MM.1S (cell line): ENCODE results near the gene CYP2C18.

ENCODE experiments used
- DNase-seq: peaks from one replicate; pipeline ENCODE4 v3.0.0-alpha.2; 2015
- H2AFZ ChIP-seq: fragments of 300-600 bp; sonication (generic); 2 replicates; pipeline ENCODE4 v1.6.0; 2016; ENCODE audit warnings: antibody characterized with exemption, low read length
- H3F3A ChIP-seq: fragments of 300-600 bp; sonication (generic); 2 replicates; pipeline ENCODE4 v1.6.1; 2016; ENCODE audit warnings: mild to moderate bottlenecking, antibody characterized with exemption, low read length, moderate library complexity, mixed read lengths; ENCODE audit not compliant: insufficient read depth
- H3K27ac ChIP-seq: fragments of 300-600 bp; sonication (generic); 2 replicates; pipeline ENCODE4 v1.5.1; 2016; ENCODE audit warnings: mild to moderate bottlenecking, low read length
- H3K27me3 ChIP-seq: fragments of 300-600 bp; sonication (generic); replicated peaks from 2 replicates; pipeline ENCODE4 v1.6.0; 2016; ENCODE audit warnings: low read length; ENCODE audit not compliant: insufficient read depth
- H3K36me3 ChIP-seq: fragments of 300-600 bp; sonication (generic); replicated peaks from 2 replicates; pipeline ENCODE4 v1.6.1; 2016; ENCODE audit warnings: mild to moderate bottlenecking, low read length, mixed read lengths; ENCODE audit not compliant: insufficient read depth
- H3K4me1 ChIP-seq: fragments of 300-600 bp; sonication (generic); 2 replicates; pipeline ENCODE4 v1.6.1; 2016; ENCODE audit warnings: low read length, mixed read lengths
- H3K4me2 ChIP-seq: fragments of 300-600 bp; sonication (generic); 2 replicates; pipeline ENCODE4 v1.6.0; 2016; ENCODE audit warnings: low read depth, low read length
- H3K4me3 ChIP-seq: fragments of 300-600 bp; sonication (generic); 2 replicates; pipeline ENCODE4 v1.5.1; 2016; ENCODE audit warnings: low read length, mixed read lengths
- H3K79me2 ChIP-seq: fragments of 300-600 bp; sonication (generic); 2 replicates; pipeline ENCODE4 v1.6.1; 2016; ENCODE audit warnings: mixed run types, low read length, mixed read lengths
- H3K9ac ChIP-seq: fragments of 300-600 bp; sonication (generic); 2 replicates; pipeline ENCODE4 v1.6.1; 2016; ENCODE audit warnings: low read length, mixed read lengths
- H3K9me2 ChIP-seq: fragments of 300-600 bp; sonication (generic); replicated peaks from 2 replicates; pipeline ENCODE4 v1.6.1; 2016; ENCODE audit warnings: mild to moderate bottlenecking, low read length, mixed read lengths; ENCODE audit not compliant: insufficient read depth
- H3K9me3 ChIP-seq: fragments of 300-600 bp; sonication (generic); replicated peaks from 2 replicates; pipeline ENCODE4 v1.6.1; 2016; ENCODE audit warnings: mild to moderate bottlenecking, low read length, mixed read lengths; ENCODE audit not compliant: insufficient read depth
- H4K20me1 ChIP-seq: fragments of 300-600 bp; sonication (generic); 2 replicates; pipeline ENCODE4 v1.6.1; 2016; ENCODE audit warnings: mild to moderate bottlenecking, low read length, moderate library complexity, mixed read lengths; ENCODE audit not compliant: insufficient read depth
- EZH2 ChIP-seq: fragments of 300-600 bp; sonication (generic); optimal IDR thresholded peaks from 2 replicates; pipeline ENCODE3; 2017; ENCODE audit warnings: low read depth, mild to moderate bottlenecking, antibody characterized with exemption, low read length, mixed read lengths
- EZH2phosphoT487 ChIP-seq: fragments of 300-600 bp; sonication (generic); IDR thresholded peaks from 2 replicates; pipeline ENCODE4 v1.6.1; 2018; ENCODE audit warnings: antibody characterized with exemption, low read length
- TF ChIP-seq, protein P1 (sequence below): fragments of 300-600 bp; sonication (generic); IDR thresholded peaks from 2 replicates; pipeline ENCODE4 v1.5.1; 2016; ENCODE audit warnings: antibody characterized with exemption, low read length, mixed read lengths

The CYP2C18 gene

DNA sequence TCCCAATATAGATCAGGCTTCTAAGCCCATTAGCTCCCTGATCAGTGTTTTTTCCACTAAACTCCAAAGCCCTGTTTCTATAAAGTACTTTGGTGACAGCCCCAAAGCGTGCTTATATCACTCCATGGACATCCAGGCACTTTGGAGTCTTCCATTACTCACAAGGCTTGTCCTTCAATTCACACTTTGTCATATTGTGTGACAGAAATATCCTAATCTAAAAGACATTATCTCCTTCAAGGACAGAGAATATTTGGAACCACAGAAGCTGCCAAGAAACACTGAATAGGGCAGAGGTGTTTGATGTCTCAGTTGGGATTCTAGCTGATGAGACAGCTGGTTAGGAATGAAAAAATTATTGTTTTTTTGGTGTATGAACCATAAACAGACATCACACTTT lies 97.3 kb downstream of the CYP2C18 start:
- Histone ChIP-seq H3K9me3 (no peaks in the 10 kb centered on the region), H3K4me2 (no peak overlapping the region), H3K36me3 (no peaks in the 10 kb centered on the region), H3K9me2 (no peaks in the 10 kb centered on the region), H3K27me3 (no peaks in the 10 kb centered on the region), H3K27ac (no peak overlapping the region), H2AFZ (no peak overlapping the region), H3F3A (no peaks in the 10 kb centered on the region), H3K79me2 (no peaks in the 10 kb centered on the region), H3K4me3 (no peak overlapping the region), H3K4me1 (no peaks in the 10 kb centered on the region), H3K9ac (no peak overlapping the region), H4K20me1 (no peaks in the 10 kb centered on the region)
- no peak for DNase-seq
- TF ChIP-seq, protein P1, sequence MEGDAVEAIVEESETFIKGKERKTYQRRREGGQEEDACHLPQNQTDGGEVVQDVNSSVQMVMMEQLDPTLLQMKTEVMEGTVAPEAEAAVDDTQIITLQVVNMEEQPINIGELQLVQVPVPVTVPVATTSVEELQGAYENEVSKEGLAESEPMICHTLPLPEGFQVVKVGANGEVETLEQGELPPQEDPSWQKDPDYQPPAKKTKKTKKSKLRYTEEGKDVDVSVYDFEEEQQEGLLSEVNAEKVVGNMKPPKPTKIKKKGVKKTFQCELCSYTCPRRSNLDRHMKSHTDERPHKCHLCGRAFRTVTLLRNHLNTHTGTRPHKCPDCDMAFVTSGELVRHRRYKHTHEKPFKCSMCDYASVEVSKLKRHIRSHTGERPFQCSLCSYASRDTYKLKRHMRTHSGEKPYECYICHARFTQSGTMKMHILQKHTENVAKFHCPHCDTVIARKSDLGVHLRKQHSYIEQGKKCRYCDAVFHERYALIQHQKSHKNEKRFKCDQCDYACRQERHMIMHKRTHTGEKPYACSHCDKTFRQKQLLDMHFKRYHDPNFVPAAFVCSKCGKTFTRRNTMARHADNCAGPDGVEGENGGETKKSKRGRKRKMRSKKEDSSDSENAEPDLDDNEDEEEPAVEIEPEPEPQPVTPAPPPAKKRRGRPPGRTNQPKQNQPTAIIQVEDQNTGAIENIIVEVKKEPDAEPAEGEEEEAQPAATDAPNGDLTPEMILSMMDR: no peak
- TF ChIP-seq EZH2: no peak
- no peak for TF ChIP-seq EZH2phosphoT487

DNA sequence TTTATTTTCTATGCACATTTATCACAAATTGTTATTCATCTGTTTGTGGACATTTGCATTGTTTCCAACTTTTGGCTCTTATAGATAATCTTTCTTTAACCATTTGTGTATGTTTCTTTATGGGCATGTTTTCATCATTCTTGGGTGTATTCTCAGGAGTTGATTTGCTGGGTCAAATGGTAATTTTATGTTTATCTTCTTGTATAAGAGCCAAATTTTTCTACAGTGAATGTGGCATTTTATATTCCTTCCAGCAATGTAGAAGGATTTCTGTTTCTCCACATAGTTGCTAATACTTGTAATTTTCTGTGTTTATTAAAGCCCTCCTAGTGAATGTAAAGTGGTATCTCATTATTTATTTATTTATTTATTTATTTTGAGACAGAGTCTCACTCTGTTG lies 100.7 kb downstream of the CYP2C18 start:
- Histone ChIP-seq H3K4me2 (no peak overlapping the region), H3K9me2 (no peaks in the 10 kb centered on the region), H4K20me1 (no peaks in the 10 kb centered on the region), H3K4me1 (no peaks in the 10 kb centered on the region), H3K27ac (no peak overlapping the region), H3K27me3 (no peaks in the 10 kb centered on the region), H3K9me3 (no peaks in the 10 kb centered on the region), H3K36me3 (no peaks in the 10 kb centered on the region), H3F3A (no peaks in the 10 kb centered on the region), H3K9ac (no peak overlapping the region), H2AFZ (no peak overlapping the region), H3K4me3 (no peak overlapping the region), H3K79me2 (no peaks in the 10 kb centered on the region)
- TF ChIP-seq EZH2phosphoT487 (no peak), EZH2 (no peak)
- TF ChIP-seq, protein P1: no peak
- no peak for DNase-seq

DNA sequence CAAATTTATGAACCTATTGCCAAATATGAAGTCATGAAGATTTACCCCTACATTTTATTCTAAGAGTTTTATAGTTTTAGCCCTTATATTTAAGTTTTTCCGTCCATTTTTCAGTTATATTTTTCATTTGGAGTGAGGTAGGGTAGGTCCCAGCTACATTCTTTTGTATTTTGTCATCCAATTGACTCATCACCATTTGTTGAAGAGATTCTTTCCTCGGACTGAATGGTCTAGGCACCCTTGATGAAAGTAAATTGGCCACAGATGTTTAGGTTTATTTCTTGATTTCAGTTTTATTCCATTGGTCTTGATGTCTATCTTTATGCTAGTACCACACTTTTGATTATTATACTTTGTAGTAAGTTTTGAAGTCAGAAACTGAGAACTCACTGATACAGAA lies 101.7 kb downstream of the CYP2C18 start:
- no peaks in the 10 kb centered on the region for H3K9me3 ChIP-seq
- no peaks in the 10 kb centered on the region for H3K4me1 ChIP-seq
- no peak for TF ChIP-seq EZH2phosphoT487
- TF ChIP-seq, protein P1: no peak
- TF ChIP-seq EZH2: no peak
- no peaks in the 10 kb centered on the region for H3K9me2 ChIP-seq
- H3K79me2 ChIP-seq: no peaks in the 10 kb centered on the region
- no peaks in the 10 kb centered on the region for H3F3A ChIP-seq
- H2AFZ ChIP-seq: no peak overlapping the region
- H3K4me2 ChIP-seq: no peak overlapping the region
- H3K27ac ChIP-seq: no peak overlapping the region
- H3K36me3 ChIP-seq: no peaks in the 10 kb centered on the region
- no peaks in the 10 kb centered on the region for H4K20me1 ChIP-seq
- no peaks in the 10 kb centered on the region for H3K27me3 ChIP-seq
- no peak overlapping the region for H3K9ac ChIP-seq
- H3K4me3 ChIP-seq: no peak overlapping the region
- DNase-seq: no peak
